ENCODE results near the gene RPL39L.

- no peak for TF ChIP-seq CTCF (conservative IDR thresholded peaks at IDR 0.05; ENCODE audit: low read depth, low read length)
- no peak for TF ChIP-seq RCOR1 (IDR thresholded peaks at IDR 0.05; ENCODE audit: insufficient replicate concordance, low read length)
- no peak for TF ChIP-seq RFX5 (IDR thresholded peaks at IDR 0.05; ENCODE audit: low read depth, low read length)
- no peak for TF ChIP-seq BHLHE40 (IDR thresholded peaks at IDR 0.05; ENCODE audit: low read depth, low read length)
- TF ChIP-seq ELK1 (IDR thresholded peaks at IDR 0.05; ENCODE audit: borderline replicate concordance, low read depth, low read length): no peak
- no peak for TF ChIP-seq POLR2A (IDR thresholded peaks at IDR 0.05; ENCODE audit: low read depth, low read length)
- no peak for TF ChIP-seq CHD1 (IDR thresholded peaks at IDR 0.05; ENCODE audit: low read depth, low read length)
- no peak for TF ChIP-seq MAFK (IDR thresholded peaks at IDR 0.05; ENCODE audit: low read depth, low read length)
- TF ChIP-seq RAD21 (IDR thresholded peaks at IDR 0.05; ENCODE audit: low read length): no peak
- TF ChIP-seq MAZ (IDR thresholded peaks at IDR 0.05; ENCODE audit: borderline replicate concordance, low read depth, low read length): no peak
- TF ChIP-seq, protein P1, sequence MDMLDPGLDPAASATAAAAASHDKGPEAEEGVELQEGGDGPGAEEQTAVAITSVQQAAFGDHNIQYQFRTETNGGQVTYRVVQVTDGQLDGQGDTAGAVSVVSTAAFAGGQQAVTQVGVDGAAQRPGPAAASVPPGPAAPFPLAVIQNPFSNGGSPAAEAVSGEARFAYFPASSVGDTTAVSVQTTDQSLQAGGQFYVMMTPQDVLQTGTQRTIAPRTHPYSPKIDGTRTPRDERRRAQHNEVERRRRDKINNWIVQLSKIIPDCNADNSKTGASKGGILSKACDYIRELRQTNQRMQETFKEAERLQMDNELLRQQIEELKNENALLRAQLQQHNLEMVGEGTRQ (IDR thresholded peaks at IDR 0.05; ENCODE audit: low read depth, low read length): no peak
- TF ChIP-seq CEBPB (IDR thresholded peaks at IDR 0.05; ENCODE audit: low read depth, low read length): no peak
These were observed 62.2 kb downstream of the RPL39L start for GRCh38 chr3:187077085-187077484.

Data from IMR-90 (cell line).